Mammary microvascular endothelial cell (primary cell): ENCODE measurements around the gene PKD1. TPM values are rescaled to one million over a fixed set of nuclear protein-coding genes. Genes with fewer than 3 reads are reported as not detected.

ENCODE experiments used
- total RNA-seq: library from RNA; depleted of rRNA; stranded (reverse); fragments of >200 nt; gene quantifications from 2 replicates; pipeline ENCODE4 v1.2.3, GENCODE V29; 2015

Gene PKD1
- 37.0 and 46.6 TPM in 2 replicates for total RNA-seq

GRCh38 chr16:2135770-2136490 lies at the start of gene PKD1:
Gene PKD1 (minus strand): TSS chr16:2135898. CDS start chr16:2135689, 209 bp downstream.

GRCh38 chr16:2155091-2155950 lies 19.6 kb upstream of the PKD1 start, which contains the start of gene TRAF7:
Gene TRAF7 (plus strand): TSS chr16:2155782. CDS start chr16:2163921, 8,139 bp downstream.

GRCh38 chr16:2147981-2148671 lies 12.4 kb upstream of the PKD1 start, which contains the start of gene RAB26:
Gene RAB26 (plus strand): TSS chr16:2148625. CDS start chr16:2148784, 159 bp downstream.

GRCh38 chr16:2047330-2048115 lies 88.2 kb downstream of the PKD1 start, which contains the start of the genes NTHL1 and TSC2:
Gene NTHL1 (minus strand): TSS chr16:2047834. CDS start chr16:2047823, 11 bp downstream.
Gene TSC2 (plus strand): TSS chr16:2047985. CDS start chr16:2048616, 631 bp downstream.

Other genes with a start within 250 kb of the PKD1 start
- gene HS3ST6, start 217.5 kb downstream of the PKD1 start, total RNA-seq = not detected in 2 replicates
- gene MSRB1, start 192.7 kb downstream of the PKD1 start, total RNA-seq = 10.1 and 13.7 TPM in 2 replicates
- not detected in 2 replicates for gene RPL3L, start 181.2 kb downstream of the PKD1 start, total RNA-seq
- gene NDUFB10, start 176.4 kb downstream of the PKD1 start, total RNA-seq = 312 and 315 TPM in 2 replicates
- gene RPS2, start 171.1 kb downstream of the PKD1 start, total RNA-seq = 2,922 and 2,947 TPM in 2 replicates
- not detected in 2 replicates for gene RNF151, start 169.0 kb downstream of the PKD1 start, total RNA-seq
- 79.4 and 104 TPM in 2 replicates for gene TBL3, start 163.8 kb downstream of the PKD1 start, total RNA-seq
- gene NOXO1, start 154.4 kb downstream of the PKD1 start, total RNA-seq = 1.00 TPM in 1 of 2 replicates, not detected in the other
- 15.4 and 15.9 TPM in 2 replicates for gene GFER, start 151.7 kb downstream of the PKD1 start, total RNA-seq
- 0.25 and 0.87 TPM in 2 replicates for gene SYNGR3, start 145.9 kb downstream of the PKD1 start, total RNA-seq
- gene ZNF598, start 126.1 kb downstream of the PKD1 start, total RNA-seq = 55.6 and 61.8 TPM in 2 replicates
- gene NPW, start 116.1 kb downstream of the PKD1 start, total RNA-seq = 2.5 and 3.1 TPM in 2 replicates
- gene NHERF2, start 109.0 kb downstream of the PKD1 start, total RNA-seq = 236 and 238 TPM in 2 replicates
- gene NTHL1, start 88.1 kb downstream of the PKD1 start, total RNA-seq = 45.7 and 53.0 TPM in 2 replicates
- 35.2 and 36.0 TPM in 2 replicates for gene TSC2, start 87.9 kb downstream of the PKD1 start, total RNA-seq
- gene RAB26, start 12.7 kb upstream of the PKD1 start, total RNA-seq = 0.13 and 1.3 TPM in 2 replicates
- 81.7 and 89.8 TPM in 2 replicates for gene TRAF7, start 19.9 kb upstream of the PKD1 start, total RNA-seq
- gene CASKIN1, start 60.7 kb upstream of the PKD1 start, total RNA-seq = not detected in 2 replicates
- gene MLST8, start 69.6 kb upstream of the PKD1 start, total RNA-seq = 66.0 and 79.9 TPM in 2 replicates
- gene BRICD5, start 75.0 kb upstream of the PKD1 start, total RNA-seq = 1.7 and 7.1 TPM in 2 replicates
- gene PGP, start 78.9 kb upstream of the PKD1 start, total RNA-seq = 25.6 and 31.4 TPM in 2 replicates
- 25.5 and 34.3 TPM in 2 replicates for gene E4F1, start 87.7 kb upstream of the PKD1 start, total RNA-seq
- not detected in 2 replicates for gene DNASE1L2, start 100.5 kb upstream of the PKD1 start, total RNA-seq
- 46.1 and 49.1 TPM in 2 replicates for gene ECI1, start 115.7 kb upstream of the PKD1 start, total RNA-seq
- 164 and 180 TPM in 2 replicates for gene RNPS1, start 132.2 kb upstream of the PKD1 start, total RNA-seq
- 24.0 and 27.6 TPM in 2 replicates for gene ABCA3, start 204.8 kb upstream of the PKD1 start, total RNA-seq